Activated CD4-positive, CD25-positive, alpha-beta regulatory T cell treated with anti-CD3 and anti-CD28 coated beads, Interleukin-2, amount 50 U/mL, for 72 hours (primary cell): ENCODE results near the gene CADM1.

Experiments used
- DNase-seq: peaks from one replicate; pipeline ENCODE4 v3.0.0; 2021

CADM1 gene

DNA sequence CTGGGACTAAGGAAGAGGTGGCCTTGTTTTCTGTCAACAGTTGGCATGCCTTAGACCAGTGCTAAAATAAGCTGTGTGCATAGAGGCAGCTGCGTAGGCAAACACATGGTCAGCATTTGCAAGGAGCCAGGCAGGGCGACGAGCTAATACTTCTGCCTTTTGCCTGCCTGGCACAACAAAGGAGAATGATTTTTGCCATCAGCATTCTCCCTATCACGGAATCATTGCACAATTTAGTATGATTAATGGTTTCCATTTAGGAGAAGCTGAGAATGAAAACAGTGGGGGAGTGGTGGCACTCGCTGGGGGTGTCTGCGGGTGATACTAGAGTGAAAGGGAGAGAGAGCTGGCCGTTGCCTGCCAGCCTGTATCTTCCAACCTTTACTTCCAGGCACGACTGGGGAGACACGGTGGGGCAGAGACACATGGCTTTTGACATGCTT lies 336.0 kb downstream of the CADM1 start:
- no peak for DNase-seq

- DNase-seq, result no peak
These were observed 336.8 kb downstream of the CADM1 start for GRCh38 chr11:115167456-115167855.

DNA sequence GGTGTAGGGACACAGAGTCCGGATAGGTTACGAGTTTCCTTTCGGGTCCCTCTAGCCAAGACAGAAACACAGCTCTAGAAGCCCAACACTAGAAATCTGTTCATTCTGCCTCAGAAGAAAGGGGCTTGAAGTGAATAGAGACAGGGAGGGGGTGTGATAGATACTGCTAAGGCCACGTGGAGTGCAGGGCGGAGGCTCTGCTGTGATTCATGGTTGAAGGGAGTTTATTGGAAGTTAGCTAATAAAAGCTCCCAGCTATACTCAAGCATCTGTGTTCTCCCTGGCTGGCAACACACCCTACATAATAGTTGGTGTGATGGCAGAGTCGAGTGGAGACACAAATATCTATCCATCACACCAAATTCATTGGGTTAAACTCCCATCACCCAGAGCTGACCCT lies 337.4 kb downstream of the CADM1 start:
- DNase-seq, result no peak

- DNase-seq, result no peak
These were observed 339.4 kb downstream of the CADM1 start for GRCh38 chr11:115164774-115165173.

DNA sequence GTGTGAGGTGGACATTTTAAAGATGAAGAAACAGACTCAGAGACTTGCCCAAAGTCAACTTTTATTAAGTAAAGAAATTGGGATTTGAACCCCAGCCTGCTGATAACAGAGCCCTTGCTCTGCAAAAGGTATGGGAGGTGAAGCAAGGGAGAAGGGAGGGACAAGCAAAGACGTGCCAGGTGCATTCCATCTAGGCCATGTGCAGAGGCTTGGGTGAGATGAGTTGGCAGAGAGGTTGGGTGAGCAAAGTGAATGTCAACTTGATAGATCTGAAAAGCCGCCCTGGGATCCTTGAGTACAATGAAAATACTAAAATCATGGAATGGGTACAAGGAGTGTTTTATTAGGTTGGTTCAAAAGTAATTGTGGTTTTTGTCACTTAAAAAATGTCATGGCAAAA lies 341.3 kb downstream of the CADM1 start:
- DNase-seq, result no peak

GRCh38 chr11:115161876-115162275 lies 342.3 kb downstream of the CADM1 start:
- no peak for DNase-seq

DNA sequence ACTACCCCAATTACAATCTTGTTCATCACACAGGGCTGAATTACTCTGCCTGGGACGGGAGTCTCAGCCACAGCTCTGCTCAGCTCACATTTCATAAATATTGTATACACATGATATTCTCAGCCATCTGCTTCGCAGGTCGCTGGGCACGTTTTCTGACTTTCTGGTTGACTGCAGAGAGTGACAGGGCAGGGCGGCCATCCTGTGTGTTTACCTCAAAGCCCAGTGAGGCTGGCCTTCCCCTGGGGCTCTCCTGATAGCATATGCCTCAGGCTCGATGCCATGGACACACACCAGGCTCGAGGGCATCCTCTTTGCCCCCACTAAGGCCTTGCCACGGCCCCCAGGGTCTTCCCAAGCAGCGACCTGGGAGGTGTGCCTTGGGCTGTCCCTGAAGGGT lies 345.0 kb downstream of the CADM1 start:
- no peak for DNase-seq

- DNase-seq, result no peak
These were observed 346.2 kb downstream of the CADM1 start for GRCh38 chr11:115158053-115158452.

- DNase-seq, result no peak
These were observed 347.0 kb downstream of the CADM1 start for GRCh38 chr11:115157247-115157646.

DNA sequence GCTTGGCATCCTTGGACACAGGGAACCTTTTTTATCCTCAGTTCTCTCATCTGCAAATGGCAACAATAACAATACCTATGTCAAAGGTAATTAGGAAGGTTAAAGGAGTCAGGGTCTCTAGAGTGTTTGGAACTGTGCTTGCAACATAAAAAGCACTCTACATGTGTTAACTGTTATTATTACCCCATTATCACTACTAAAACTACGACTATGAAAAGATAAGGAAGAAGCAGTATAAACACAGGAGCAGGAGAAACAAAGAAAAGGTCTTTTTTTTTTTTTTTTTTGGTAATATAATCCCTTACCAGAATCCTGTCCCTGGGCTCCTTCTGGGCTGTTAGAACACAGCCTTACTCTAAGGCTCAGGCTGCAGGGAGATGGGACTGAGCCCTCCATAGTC lies 348.2 kb downstream of the CADM1 start:
- DNase-seq, result no peak

DNA sequence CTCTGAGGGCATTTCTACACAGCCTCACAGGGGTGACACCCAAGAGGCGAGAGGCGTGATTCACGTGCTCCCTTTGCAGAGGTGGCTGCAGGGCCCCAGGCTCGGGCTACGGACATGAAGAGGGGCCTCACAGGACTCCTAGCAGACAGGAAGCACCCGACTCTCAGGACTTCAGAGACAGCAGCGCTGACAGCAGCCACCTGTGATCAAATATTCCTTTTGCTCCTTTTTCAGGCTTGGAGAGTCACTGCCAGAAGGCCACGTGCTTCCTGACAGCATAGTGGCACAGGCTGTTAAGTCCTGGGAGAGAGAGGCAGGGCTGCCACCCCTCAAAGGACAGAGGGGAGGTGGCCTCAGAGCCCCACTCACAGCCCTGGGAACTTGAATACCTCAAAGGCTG lies 348.9 kb downstream of the CADM1 start:
- DNase-seq, result no peak

DNA sequence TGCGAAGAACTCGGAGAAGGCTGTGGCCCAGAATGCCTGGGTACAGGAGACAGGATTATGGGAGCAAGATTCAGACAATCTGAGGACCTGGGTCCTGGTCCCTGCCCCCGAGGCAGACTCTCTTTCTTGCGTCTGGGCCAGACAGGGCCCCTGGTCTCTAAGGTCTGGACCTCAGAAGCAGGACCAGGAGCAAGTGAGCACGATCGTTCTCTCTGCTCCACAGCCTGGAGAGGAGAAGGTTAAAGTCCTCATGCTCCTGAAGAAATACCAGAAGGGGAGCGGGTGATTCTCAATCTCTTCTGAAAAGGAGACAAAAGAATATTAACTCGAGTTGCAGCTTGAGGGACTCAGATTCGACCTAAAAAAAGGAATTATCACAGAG lies 349.9 kb downstream of the CADM1 start:
- no peak for DNase-seq

DNA sequence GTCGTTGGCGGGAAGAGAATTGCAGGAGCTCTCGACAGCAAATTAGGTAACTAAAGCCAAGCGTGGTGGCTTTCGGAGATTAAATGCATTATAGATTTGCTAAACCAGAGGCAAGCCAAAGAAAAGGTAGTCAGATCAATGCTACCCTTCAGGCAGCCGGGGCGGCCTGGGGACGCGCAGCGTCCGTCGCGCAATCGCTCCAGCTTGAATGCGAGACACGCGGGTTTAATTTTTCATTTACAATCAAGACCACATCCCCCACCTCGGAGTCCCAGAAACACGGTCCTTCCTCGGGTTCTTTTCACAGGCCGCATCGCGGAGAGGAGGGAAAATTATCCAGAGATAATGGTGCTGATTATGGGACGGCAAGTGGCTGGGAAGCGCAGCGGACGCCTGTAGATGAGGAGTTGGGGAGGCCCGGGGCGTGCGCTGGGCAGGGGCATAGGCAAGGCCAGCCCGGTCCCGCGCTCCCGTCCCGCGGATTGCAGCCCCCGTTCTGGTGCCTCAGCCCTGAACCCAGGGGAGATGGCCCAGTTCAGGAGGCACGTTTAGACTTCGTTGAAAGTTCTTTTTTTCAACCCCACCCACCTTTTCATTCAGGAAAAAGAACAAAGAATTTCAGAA lies 350.4 kb downstream of the CADM1 start:
- DNase-seq, result no peak

- DNase-seq, result no peak
These were observed 351.1 kb downstream of the CADM1 start for GRCh38 chr11:115153135-115153534.

DNA sequence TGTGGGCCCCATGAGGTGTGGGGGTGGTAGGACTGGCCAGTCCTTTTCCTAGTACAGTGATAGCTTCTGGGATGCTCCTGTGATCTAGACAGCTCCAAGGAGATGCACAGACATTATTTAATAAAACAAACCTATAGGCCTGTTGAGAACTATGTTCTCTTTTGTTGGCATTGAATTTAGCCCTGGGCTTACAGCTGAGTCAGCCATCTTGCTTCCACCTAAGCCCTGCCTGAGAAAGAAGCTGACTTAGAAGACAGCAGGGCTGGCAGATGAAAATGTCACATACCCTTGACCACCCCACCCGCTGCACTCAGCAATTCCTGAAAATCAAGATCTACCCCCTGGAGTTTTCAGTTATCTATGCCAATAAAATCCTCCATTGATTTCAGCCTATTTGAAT lies 353.2 kb downstream of the CADM1 start:
- no peak for DNase-seq

GRCh38 chr11:115148691-115149090 lies 355.5 kb downstream of the CADM1 start:
- no peak for DNase-seq

- DNase-seq, result no peak
These were observed 356.1 kb downstream of the CADM1 start for GRCh38 chr11:115148101-115148500.

DNA sequence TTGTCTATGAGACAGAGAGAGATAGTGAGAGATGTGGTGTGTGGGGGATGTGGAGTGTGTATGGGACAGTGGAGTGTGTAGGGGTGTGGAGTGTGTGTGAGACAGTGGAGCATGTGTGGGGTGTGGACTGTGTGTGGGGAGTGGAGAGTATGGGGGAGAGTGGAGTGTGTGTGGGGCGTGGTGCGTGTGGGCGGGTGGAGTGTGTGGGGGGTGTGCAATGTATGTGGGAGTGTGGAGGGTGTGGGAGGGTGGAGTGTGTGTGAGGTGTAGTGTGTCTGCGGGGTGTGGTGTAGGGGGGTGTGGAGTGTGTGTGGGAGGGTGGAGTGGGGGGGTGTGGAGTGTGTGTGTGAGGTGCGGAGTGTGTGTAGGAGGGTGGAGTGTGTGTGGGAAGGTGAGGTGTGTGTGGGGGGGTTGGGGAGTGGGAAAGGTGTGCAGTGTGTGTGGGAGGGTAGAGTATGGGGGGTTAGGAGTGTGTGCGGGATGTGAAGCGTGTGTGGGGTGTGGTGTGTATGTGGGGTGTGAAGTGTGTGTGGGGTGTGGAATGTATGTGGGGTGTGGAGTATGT lies 356.9 kb downstream of the CADM1 start:
- DNase-seq, result no peak

DNA sequence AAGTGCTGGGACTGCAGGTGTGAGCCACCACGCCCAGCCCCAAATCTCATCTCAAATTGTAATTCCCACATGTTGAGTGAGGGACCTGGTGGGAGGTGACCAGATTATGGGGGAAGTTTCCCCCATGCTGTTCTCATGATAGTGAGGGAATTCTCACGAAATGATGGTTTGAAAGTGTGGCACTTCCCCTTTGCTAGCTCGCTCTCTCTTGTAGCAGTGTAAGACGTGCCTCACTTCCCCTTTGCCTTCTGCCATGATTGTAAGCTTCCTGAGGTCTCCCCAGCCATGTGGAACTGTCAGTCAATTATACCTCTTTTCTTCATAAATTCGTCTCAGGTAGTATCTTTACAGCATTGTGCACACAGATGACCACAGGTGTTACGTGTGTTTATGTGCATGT lies 357.8 kb downstream of the CADM1 start:
- DNase-seq, result no peak

DNA sequence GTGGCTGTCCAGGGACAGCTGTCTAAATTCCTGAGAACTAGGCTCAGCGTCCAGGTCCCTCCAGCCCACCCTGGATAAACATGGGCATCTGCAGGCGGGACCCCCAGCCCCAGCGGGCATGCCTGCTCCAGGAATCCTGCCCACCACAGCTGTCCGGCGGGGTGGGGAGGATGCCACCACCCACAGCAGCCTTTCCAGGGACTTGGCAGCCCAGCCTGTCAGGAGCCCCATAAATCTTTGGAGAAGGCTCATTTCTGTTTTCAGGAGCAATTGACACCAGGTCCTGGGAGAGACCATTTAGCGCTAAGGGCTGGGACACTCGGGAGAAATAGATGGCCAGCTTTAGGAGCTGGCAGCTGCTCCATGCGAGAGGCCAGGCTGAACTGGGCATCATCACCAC lies 358.9 kb downstream of the CADM1 start:
- DNase-seq, result no peak

DNA sequence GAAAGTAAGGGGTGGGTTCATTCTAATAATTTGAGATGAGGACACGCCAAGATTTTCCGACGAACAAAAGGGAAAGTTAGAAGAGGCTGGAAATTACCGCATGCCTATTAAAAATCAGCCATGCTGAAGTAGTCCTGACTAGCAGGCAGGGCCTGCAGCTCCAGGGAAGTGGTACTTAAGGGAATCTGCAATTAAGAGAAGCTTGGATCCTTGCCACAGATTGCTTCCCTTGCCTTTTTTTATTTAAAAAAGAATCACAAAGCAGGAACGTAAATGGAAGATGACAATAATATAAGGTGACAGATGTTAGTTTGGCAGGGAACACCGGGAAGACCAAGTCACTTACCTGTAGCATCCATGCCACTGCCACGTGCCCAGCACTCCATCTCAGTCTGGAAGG lies 359.3 kb downstream of the CADM1 start:
- DNase-seq, result no peak

DNA sequence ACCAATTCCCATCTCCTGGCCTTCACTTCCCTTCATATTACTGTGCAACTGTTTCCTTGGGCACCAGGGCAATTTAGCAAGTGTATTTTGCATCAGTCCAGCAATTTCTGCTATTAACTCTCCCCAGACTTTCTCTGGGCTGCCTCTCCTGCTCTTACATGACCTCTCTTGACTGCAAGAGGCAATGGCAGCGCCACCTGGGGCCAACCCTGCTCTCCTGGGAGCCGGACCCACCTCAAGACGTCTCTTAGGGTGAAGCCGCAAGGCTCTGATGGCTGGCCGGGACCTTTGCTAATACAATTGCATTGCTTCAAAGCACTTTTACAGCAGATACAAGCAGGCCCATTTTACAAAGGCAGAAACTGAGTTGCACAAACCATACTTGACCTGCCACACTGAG lies 360.2 kb downstream of the CADM1 start:
- no peak for DNase-seq

- DNase-seq, result no peak
These were observed 362.7 kb downstream of the CADM1 start for GRCh38 chr11:115141231-115142114.

DNA sequence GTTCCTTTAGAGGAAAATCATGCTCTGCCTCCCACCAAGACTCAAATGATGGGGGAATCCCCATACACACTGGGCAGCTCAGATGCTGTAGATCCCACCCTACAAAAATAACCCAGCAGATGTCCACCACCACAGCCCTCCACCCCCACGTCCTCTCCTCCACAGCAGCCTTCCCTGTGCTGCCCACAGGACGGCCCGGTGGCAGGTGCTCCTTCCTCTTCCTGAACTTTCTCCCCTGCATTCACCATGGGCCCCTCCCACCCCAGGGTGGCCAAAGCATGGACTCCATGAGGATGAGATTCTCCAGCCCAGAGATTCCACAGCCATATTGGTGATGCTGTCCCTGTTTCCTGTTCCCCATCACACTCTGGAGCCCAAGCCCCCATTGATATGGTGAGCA lies 368.3 kb downstream of the CADM1 start:
- DNase-seq, result no peak
